Prostate gland (tissue), 2 donors: ENCODE measurements around the gene RPS24. TPM values are rescaled to one million over a fixed set of nuclear protein-coding genes. Genes with fewer than 3 reads are reported as not detected.
"Not testable (repeated sequence)": the region's sequence is repeated elsewhere in the genome, so short reads cannot be mapped to it uniquely, and the experiment has no call there.

Experiments used
- DNase-seq: peaks from one replicate; pipeline ENCODE4 v3.0.0-alpha.2; 2019; ENCODE audit warnings: low spot score
- H3K27ac ChIP-seq, 2 donors: fragments of 200-600 bp; sonication (generic); 2 replicates each; pipeline ENCODE4 v1.5.1; 2017 to 2019
- H3K27me3 ChIP-seq: fragments of 200-600 bp; sonication (generic); replicated peaks from 2 replicates; pipeline ENCODE4 v1.5.1; 2019; ENCODE audit not compliant: insufficient read depth
- H3K36me3 ChIP-seq, 2 donors: fragments of 200-600 bp; sonication (generic); 1 replicate in 1 of 2; 2 replicates in 1 of 2; pipeline versions ENCODE4 v1.5.1 to v1.8.1; 2017 to 2019
- H3K4me1 ChIP-seq: fragments of 200-600 bp; sonication (generic); replicated peaks from 2 replicates; pipeline ENCODE4 v1.5.1; 2019
- H3K4me3 ChIP-seq, 2 donors: fragments of 200-600 bp; sonication (generic); 2 replicates each; pipeline ENCODE4 v1.5.1; 2017 to 2019
- H3K9me3 ChIP-seq: fragments of 200-600 bp; sonication (generic); 2 replicates; pipeline ENCODE4 v1.5.1; 2017
- CTCF ChIP-seq, 4 experiments: fragments of 200-600 bp in 2 of 4; fragments of 450-650 bp in 2 of 4; sonication (generic) in 2 of 4; IDR thresholded peaks; 1 replicate in 3 of 4; 2 replicates in 1 of 4; pipeline ENCODE4 v1.5.1; 2016 to 2019; ENCODE audit warnings: antibody characterized with exemption in 4 of 4, mild to moderate bottlenecking in 2 of 4, moderate library complexity in 2 of 4
- POLR2A ChIP-seq: fragments of 450-650 bp; IDR thresholded peaks from one replicate; pipeline ENCODE4 v1.6.1; 2016; ENCODE audit warnings: antibody characterized with exemption, mild to moderate bottlenecking
- POLR2AphosphoS5 ChIP-seq: sonication (generic); formaldehyde crosslinking; IDR thresholded peaks from one replicate; pipeline ENCODE4 v1.6.1; 2017; ENCODE audit warnings: antibody characterized with exemption
- WGBS: methylation state at CpG from one replicate; pipeline ENCODE4 v1.1.5; 2018; 5-methylcytosine and 5-hydroxymethylcytosine counted together
- intact Hi-C: fragments of 100-400 bp; cut with DNase I; formaldehyde crosslinking; loops from one replicate; pipeline ENCODE4 v1.14.2; 2022
- total RNA-seq, 2 donors: library from RNA; depleted of rRNA; stranded (reverse); fragments of >200 nt; gene quantifications; one replicate each; pipeline ENCODE4 v1.1.0, GENCODE V29; 2016

Gene RPS24
- total RNA-seq, 2 donors from 2014 or later: 1,826 to 2,580 TPM

GRCh38 chr10:78071140-78071856 lies 37.6 kb downstream of the RPS24 start:
- H3K4me1 ChIP-seq: no peaks in the 10 kb centered on the region
- 72% methylated on average over 4 of the region's 4 CpGs for WGBS
- no peak overlapping the region for H3K4me3 ChIP-seq
- no peaks in the 10 kb centered on the region for H3K9me3 ChIP-seq
- DNase-seq: no peak
- intact Hi-C loops: no loop called here
- H3K36me3 ChIP-seq: no peaks in the 10 kb centered on the region
- no peak overlapping the region for H3K27ac ChIP-seq
- TF ChIP-seq POLR2AphosphoS5: no peak
- no peak for TF ChIP-seq POLR2A
- TF ChIP-seq CTCF (IDR thresholded peaks at IDR 0.05): no peak
- H3K27me3 ChIP-seq: no peaks in the 10 kb centered on the region

GRCh38 chr10:78071857-78072179 lies 38.2 kb downstream of the RPS24 start:
- 96% methylated on average over 4 of the region's 4 CpGs for WGBS

GRCh38 chr10:78072504-78072903 lies 38.8 kb downstream of the RPS24 start:
- Histone ChIP-seq H3K27me3 (no peaks in the 10 kb centered on the region), H3K9me3 (no peaks in the 10 kb centered on the region), H3K4me1 (no peaks in the 10 kb centered on the region), H3K4me3 (no peak overlapping the region), H3K27ac (no peak overlapping the region), H3K36me3 (no peaks in the 10 kb centered on the region)
- TF ChIP-seq CTCF (IDR thresholded peaks at IDR 0.05): no peak
- TF ChIP-seq POLR2A: no peak
- no peak for TF ChIP-seq POLR2AphosphoS5
- intact Hi-C loops: no loop called here
- no peak for DNase-seq

More at GRCh38 chr10:78071857-78072179, 38.2 kb downstream of the RPS24 start:
- H3K27me3 ChIP-seq: no peaks in the 10 kb centered on the region
- TF ChIP-seq POLR2A: no peak
- DNase-seq: no peak
- no peak overlapping the region for H3K27ac ChIP-seq
- H3K4me1 ChIP-seq: no peaks in the 10 kb centered on the region
- no peak overlapping the region for H3K4me3 ChIP-seq
- intact Hi-C loops: no loop called here
- no peaks in the 10 kb centered on the region for H3K9me3 ChIP-seq
- H3K36me3 ChIP-seq: no peaks in the 10 kb centered on the region

GRCh38 chr10:78075806-78076205 lies 42.1 kb downstream of the RPS24 start:
- H3K4me3 ChIP-seq, H3K36me3 ChIP-seq, H3K4me1 ChIP-seq, H3K9me3 ChIP-seq, H3K27me3 ChIP-seq, DNase-seq, intact Hi-C loops, H3K27ac ChIP-seq: not testable (repeated sequence)
- over 99% methylated on average over 24 of the region's 29 CpGs for WGBS

GRCh38 chr10:78078539-78079330 lies 45.1 kb downstream of the RPS24 start:
- Histone ChIP-seq H3K4me1 (no peaks in the 10 kb centered on the region), H3K9me3 (no peaks in the 10 kb centered on the region), H3K27me3 (no peaks in the 10 kb centered on the region), H3K27ac (no peak overlapping the region), H3K36me3 (no peaks in the 10 kb centered on the region), H3K4me3 (no peak overlapping the region)
- intact Hi-C loops: no loop called here
- WGBS: 85% methylated on average over 4 of the region's 4 CpGs
- TF ChIP-seq POLR2AphosphoS5: no peak
- no peak for TF ChIP-seq POLR2A
- no peak for TF ChIP-seq CTCF (IDR thresholded peaks at IDR 0.05)
- DNase-seq: no peak

- H3K27ac ChIP-seq: no peak overlapping the region
- H3K4me1 ChIP-seq: no peaks in the 10 kb centered on the region
- no peak for DNase-seq
- H3K36me3 ChIP-seq: no peaks in the 10 kb centered on the region
- H3K27me3 ChIP-seq: no peaks in the 10 kb centered on the region
- intact Hi-C loops: no loop called here
- no peak overlapping the region for H3K4me3 ChIP-seq
- no peak for TF ChIP-seq POLR2AphosphoS5
- TF ChIP-seq POLR2A: no peak
- TF ChIP-seq CTCF (IDR thresholded peaks at IDR 0.05): no peak
- no peaks in the 10 kb centered on the region for H3K9me3 ChIP-seq
- 90% methylated on average over 6 of the region's 6 CpGs for WGBS
Measured at GRCh38 chr10:78079411-78079810, 45.7 kb downstream of the RPS24 start.
